Pancreas (tissue), 10 donors: ENCODE results near the gene OGFR. TPM values are rescaled to one million over a fixed set of nuclear protein-coding genes. Genes with fewer than 3 reads are reported as not detected.

Experiments
- ATAC-seq, 4 donors: fragments of 200-7000 bp; cut with Tn5 transposase; one replicate each; pipeline versions ENCODE4 v1.8.0 to v1.9.1; 2020; ENCODE audit warnings: mild to moderate bottlenecking in 4 of 4, moderate library complexity in 4 of 4
- DNase-seq, 6 donors: peaks; one replicate each; pipeline ENCODE4 v3.0.0-alpha.2; 2020
- FAIRE-seq: peaks from 2 replicates; lab custom pipeline; 2012; peaks lifted over from hg19 to GRCh38; lab: Jason Lieb, UNC
- H3K27ac ChIP-seq, 4 donors: fragments of 200-600 bp; sonication (generic); 1 replicate in 3 of 4; 2 replicates in 1 of 4; pipeline versions ENCODE4 v1.5.0 to v1.8.0; 2020
- H3K27me3 ChIP-seq, 4 donors: fragments of 200-600 bp; one replicate each; pipeline ENCODE4 v1.8.0; 2021
- H3K36me3 ChIP-seq, 3 donors: fragments of 200-600 bp; sonication (generic) in 1 of 3; one replicate each; pipeline versions ENCODE4 v1.5.0 to v1.8.0; 2020 to 2021
- H3K4me1 ChIP-seq, 3 donors: fragments of 200-600 bp; one replicate each; pipeline ENCODE4 v1.8.0; 2021
- H3K4me3 ChIP-seq, 4 donors: fragments of 200-600 bp; sonication (generic) in 2 of 4; one replicate each; pipeline versions ENCODE4 v1.5.0 to v1.8.0; 2020 to 2021
- H3K9me3 ChIP-seq, 4 donors: fragments of 200-600 bp; one replicate each; pipeline ENCODE4 v1.8.0; 2021
- WGBS, 2 donors: extraction: QIAGEN DNeasy Blood & Tissue Kit; methylation state at CpG; one replicate each; pipeline ENCODE4 v1.1.7; 2013; 5-methylcytosine and 5-hydroxymethylcytosine counted together
- intact Hi-C, 3 donors: fragments of 100-400 bp; cut with DNase I; formaldehyde crosslinking; loops; one replicate each; pipeline versions ENCODE4 v1.11.1 to v1.14.2; 2022
- polyA plus RNA-seq, 2 donors: library from polyadenylated mRNA; stranded (reverse); fragments of 200-250 nt; gene quantifications; one replicate each; pipeline ENCODE4 v1.2.3, GENCODE V29; 2013
- total RNA-seq, 6 donors: library from RNA; stranded (reverse); fragmentation: NEBNext Ultra II Directional in 4 of 6; extraction: Animal tissue kit (Norgen Biotek cat#: 25700) in 4 of 6; gene quantifications; one replicate each; pipeline versions ENCODE4 v1.2.1 to v1.2.4, GENCODE V29; 2021 to 2023
- TF ChIP-seq, protein P1 (sequence below), 4 donors: fragments of 200-600 bp; sonication (generic) in 3 of 4; IDR thresholded peaks; one replicate each; pipeline versions ENCODE4 v1.5.0 to v1.8.0; 2021; ENCODE audit warnings: antibody characterized with exemption in 4 of 4
- donor health status: healthy with polysubstance abuse.
- donor health status: DM: no; HTN: no; CAD: no; lungs with moderate emphysema.
- donor health status: DM: no; HTN: no; CAD: no.
- donor health status: control.
- donor health status: control.
- donor health status: Bipolar disorder and iron deficiency.
- donor health status: DM: yes; HTN: yes; CAD: no.
- donor health status: DM: no; HTN: no; CAD: no.
- donor health status: DM: no; HTN: no; CAD: no.
- donor health status: DM: yes; HTN: yes; CAD: no.

Gene OGFR
- total and polyA plus RNA-seq, 8 donors: 18.1 to 79.5 (median 23.0) TPM

GRCh38 chr20:62840244-62841197, 35.9 kb downstream of the OGFR start:
- Histone ChIP-seq H3K4me3 (no peak overlapping the region), H3K27me3 (no peaks in the 10 kb centered on the region), H3K36me3 (no peaks in the 10 kb centered on the region), H3K27ac (no peak overlapping the region), H3K9me3 (no peaks in the 10 kb centered on the region), H3K4me1 (no peaks in the 10 kb centered on the region)
- ATAC-seq: no peak
- 75 to 80% methylated on average over 45 of the region's 45 CpGs for WGBS, 2 donors
- intact Hi-C loops: no loop called here
- TF ChIP-seq, protein P1, sequence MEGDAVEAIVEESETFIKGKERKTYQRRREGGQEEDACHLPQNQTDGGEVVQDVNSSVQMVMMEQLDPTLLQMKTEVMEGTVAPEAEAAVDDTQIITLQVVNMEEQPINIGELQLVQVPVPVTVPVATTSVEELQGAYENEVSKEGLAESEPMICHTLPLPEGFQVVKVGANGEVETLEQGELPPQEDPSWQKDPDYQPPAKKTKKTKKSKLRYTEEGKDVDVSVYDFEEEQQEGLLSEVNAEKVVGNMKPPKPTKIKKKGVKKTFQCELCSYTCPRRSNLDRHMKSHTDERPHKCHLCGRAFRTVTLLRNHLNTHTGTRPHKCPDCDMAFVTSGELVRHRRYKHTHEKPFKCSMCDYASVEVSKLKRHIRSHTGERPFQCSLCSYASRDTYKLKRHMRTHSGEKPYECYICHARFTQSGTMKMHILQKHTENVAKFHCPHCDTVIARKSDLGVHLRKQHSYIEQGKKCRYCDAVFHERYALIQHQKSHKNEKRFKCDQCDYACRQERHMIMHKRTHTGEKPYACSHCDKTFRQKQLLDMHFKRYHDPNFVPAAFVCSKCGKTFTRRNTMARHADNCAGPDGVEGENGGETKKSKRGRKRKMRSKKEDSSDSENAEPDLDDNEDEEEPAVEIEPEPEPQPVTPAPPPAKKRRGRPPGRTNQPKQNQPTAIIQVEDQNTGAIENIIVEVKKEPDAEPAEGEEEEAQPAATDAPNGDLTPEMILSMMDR (IDR thresholded peaks at IDR 0.05): no peak
- FAIRE-seq: no peak
- peak in 1 of 6 donors; percentile 47 for DNase-seq

DNA sequence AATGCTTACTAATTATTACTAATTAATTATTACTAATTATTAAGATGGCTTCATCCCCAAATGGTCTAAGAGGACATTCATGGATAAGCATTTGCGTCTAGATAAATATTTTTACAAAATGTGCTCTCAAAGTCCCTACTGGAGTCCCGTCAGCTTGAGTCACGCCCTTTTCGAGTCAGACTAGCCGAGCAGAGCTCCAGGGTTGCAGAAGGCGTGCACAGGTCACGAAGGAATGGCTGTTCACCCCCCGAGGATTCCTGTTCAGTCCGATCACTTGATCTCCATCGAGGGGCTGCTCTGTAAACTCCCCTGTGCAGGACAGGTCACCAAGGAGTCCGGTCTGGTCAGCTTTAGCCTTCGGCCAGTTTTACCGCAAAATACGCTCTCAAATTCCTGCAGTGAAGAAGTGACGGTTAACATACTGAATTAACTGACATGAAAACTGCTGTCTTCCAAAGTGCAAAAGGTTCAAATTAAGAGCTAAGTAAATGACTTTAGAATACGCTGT, 37.1 kb downstream of the OGFR start:
- intact Hi-C loops: no loop called here
- no peaks in the 10 kb centered on the region for H3K4me1 ChIP-seq
- no peaks in the 10 kb centered on the region for H3K27me3 ChIP-seq
- no peak overlapping the region for H3K27ac ChIP-seq
- no peak for FAIRE-seq
- H3K9me3 ChIP-seq: no peaks in the 10 kb centered on the region
- TF ChIP-seq, protein P1 (IDR thresholded peaks at IDR 0.05): no peak
- DNase-seq: peak in 1 of 6 donors; percentile 21
- WGBS, 2 donors: 84 to 88% methylated on average over 16 of the region's 16 CpGs
- no peak overlapping the region for H3K4me3 ChIP-seq
- no peak for ATAC-seq
- H3K36me3 ChIP-seq: no peaks in the 10 kb centered on the region

DNA sequence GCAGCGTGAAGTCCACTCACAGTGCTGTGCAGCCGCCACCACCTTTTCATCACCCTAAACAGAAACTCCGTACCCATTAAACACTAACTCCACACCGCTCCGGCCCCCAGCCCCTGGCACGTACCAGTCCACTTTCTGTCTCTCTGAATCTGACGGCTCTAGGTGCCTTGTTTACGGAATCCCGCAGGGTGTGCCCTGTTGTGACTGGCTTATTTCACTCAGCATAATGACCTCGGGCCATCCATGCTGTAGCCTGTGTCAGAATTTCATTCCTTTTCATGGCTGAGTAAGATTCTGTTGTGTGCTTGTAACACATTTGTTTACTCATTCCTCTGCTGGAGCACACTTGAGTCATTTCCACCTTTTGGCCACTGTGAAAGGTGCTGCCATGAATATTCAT, 39.0 kb downstream of the OGFR start:
- no peaks in the 10 kb centered on the region for H3K4me1 ChIP-seq
- intact Hi-C loops: no loop called here
- H3K27ac ChIP-seq: no peak overlapping the region
- H3K4me3 ChIP-seq: no peak overlapping the region
- WGBS, 2 donors: 95 to 96% methylated on average over 10 of the region's 10 CpGs
- ATAC-seq (no peak), FAIRE-seq (no peak), DNase-seq (peak in 1 of 6 donors; percentile 17)
- no peaks in the 10 kb centered on the region for H3K27me3 ChIP-seq
- no peaks in the 10 kb centered on the region for H3K36me3 ChIP-seq
- TF ChIP-seq, protein P1 (IDR thresholded peaks at IDR 0.05): no peak
- no peaks in the 10 kb centered on the region for H3K9me3 ChIP-seq

DNA sequence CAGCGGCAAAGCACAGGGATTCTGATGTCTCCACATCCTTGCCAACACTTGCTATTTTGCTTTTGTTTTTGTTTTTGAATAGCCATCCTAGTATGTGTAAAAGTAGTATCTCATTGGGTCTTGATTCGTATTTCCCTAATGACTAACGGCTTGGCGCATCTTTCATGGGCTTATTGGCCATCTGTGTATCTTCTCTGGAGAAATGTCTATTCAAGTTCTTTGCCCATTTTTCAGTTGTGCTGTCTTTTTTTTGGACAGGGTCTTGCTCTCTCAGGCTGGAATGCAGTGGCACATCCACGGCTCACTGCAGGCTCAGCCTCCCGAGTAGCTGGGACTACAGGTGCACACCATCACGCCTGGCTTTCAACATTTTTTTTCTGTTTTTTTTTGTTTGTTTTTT, 39.5 kb downstream of the OGFR start:
- Histone ChIP-seq H3K4me1 (no peaks in the 10 kb centered on the region), H3K36me3 (no peaks in the 10 kb centered on the region), H3K4me3 (no peak overlapping the region), H3K9me3 (no peaks in the 10 kb centered on the region), H3K27me3 (no peaks in the 10 kb centered on the region), H3K27ac (no peak overlapping the region)
- DNase-seq (no peak), ATAC-seq (no peak), FAIRE-seq (no peak)
- intact Hi-C loops: no loop called here
- TF ChIP-seq, protein P1 (IDR thresholded peaks at IDR 0.05): no peak
- 95 to 99% methylated on average over 7 of the region's 7 CpGs for WGBS, 2 donors
